HCT116 (cell line): Measurements from ENCODE around the gene TASP1.

ENCODE experiments used
- EGR1 ChIP-seq: IDR thresholded peaks from 2 replicates; pipeline ENCODE4 v1.6.1; 2012; ENCODE audit warnings: low read depth
- ELF1 ChIP-seq: IDR thresholded peaks from 2 replicates; pipeline ENCODE4 v1.6.1; 2012; ENCODE audit warnings: low read depth, borderline replicate concordance
- EZH2 ChIP-seq: fragments of 200-600 bp; sonication (generic); IDR thresholded peaks from 2 replicates; pipeline ENCODE4 v1.6.1; 2017; ENCODE audit warnings: antibody characterized with exemption, mixed run types
- EZH2phosphoT487 ChIP-seq: fragments of 200-600 bp; IDR thresholded peaks from 2 replicates; pipeline ENCODE4 v1.6.1; 2018; ENCODE audit warnings: antibody characterized with exemption, borderline replicate concordance
- POLR2A ChIP-seq: IDR thresholded peaks from 2 replicates; pipeline ENCODE4 v1.7.0; 2011; ENCODE audit warnings: borderline replicate concordance; ENCODE audit not compliant: insufficient read depth, insufficient read length; ENCODE audit errors: extremely low read depth
- POLR2AphosphoS5 ChIP-seq: IDR thresholded peaks from 2 replicates; pipeline ENCODE4 v1.6.1; 2011; ENCODE audit warnings: mild to moderate bottlenecking, low read depth, low read length, moderate library complexity
- RAD21 ChIP-seq: IDR thresholded peaks from 2 replicates; pipeline ENCODE4 v1.6.1; 2012; ENCODE audit warnings: low read depth, mild to moderate bottlenecking
- SRF ChIP-seq: IDR thresholded peaks from 2 replicates; pipeline ENCODE4 v1.6.1; 2012; ENCODE audit warnings: low read depth
- ZFX ChIP-seq: fragments of 450-650 bp; IDR thresholded peaks from 2 replicates; pipeline ENCODE4 v1.6.1; 2017
- ZNF274 ChIP-seq: fragments of 200-500 bp; sonication (Bioruptor generic); IDR thresholded peaks from 2 replicates; pipeline ENCODE4 v1.6.1; 2014; ENCODE audit warnings: mild to moderate bottlenecking, low read depth, low read length, inconsistent platforms
- TF ChIP-seq, protein P1 (sequence below), 3 experiments: fragments of 200-600 bp in 1 of 3; sonication (generic) in 1 of 3; IDR thresholded peaks in 2 of 3; conservative IDR thresholded peaks in 1 of 3; 2 replicates each; pipeline ENCODE4 v1.5.1; 2012 to 2017; ENCODE audit warnings: low read depth in 2 of 3, low read length in 2 of 3, antibody characterized with exemption in 1 of 3, borderline replicate concordance in 1 of 3, control low read depth in 1 of 3, mild to moderate bottlenecking in 1 of 3, mixed read lengths in 1 of 3, mixed run types in 1 of 3, moderate library complexity in 1 of 3; ENCODE audit not compliant: insufficient read depth in 1 of 3
- TF ChIP-seq, protein P2 (sequence below): IDR thresholded peaks from 2 replicates; pipeline ENCODE4 v1.6.1; 2012
- TF ChIP-seq, protein P3 (sequence below): IDR thresholded peaks from 2 replicates; pipeline ENCODE4 v1.6.1; 2011; ENCODE audit warnings: mild to moderate bottlenecking, low read length, moderate library complexity; ENCODE audit not compliant: insufficient replicate concordance; ENCODE audit errors: extremely low read depth
- TF ChIP-seq, protein P4 (sequence below): IDR thresholded peaks from 2 replicates; pipeline ENCODE4 v1.6.1; 2012; ENCODE audit warnings: low read depth

DNA sequence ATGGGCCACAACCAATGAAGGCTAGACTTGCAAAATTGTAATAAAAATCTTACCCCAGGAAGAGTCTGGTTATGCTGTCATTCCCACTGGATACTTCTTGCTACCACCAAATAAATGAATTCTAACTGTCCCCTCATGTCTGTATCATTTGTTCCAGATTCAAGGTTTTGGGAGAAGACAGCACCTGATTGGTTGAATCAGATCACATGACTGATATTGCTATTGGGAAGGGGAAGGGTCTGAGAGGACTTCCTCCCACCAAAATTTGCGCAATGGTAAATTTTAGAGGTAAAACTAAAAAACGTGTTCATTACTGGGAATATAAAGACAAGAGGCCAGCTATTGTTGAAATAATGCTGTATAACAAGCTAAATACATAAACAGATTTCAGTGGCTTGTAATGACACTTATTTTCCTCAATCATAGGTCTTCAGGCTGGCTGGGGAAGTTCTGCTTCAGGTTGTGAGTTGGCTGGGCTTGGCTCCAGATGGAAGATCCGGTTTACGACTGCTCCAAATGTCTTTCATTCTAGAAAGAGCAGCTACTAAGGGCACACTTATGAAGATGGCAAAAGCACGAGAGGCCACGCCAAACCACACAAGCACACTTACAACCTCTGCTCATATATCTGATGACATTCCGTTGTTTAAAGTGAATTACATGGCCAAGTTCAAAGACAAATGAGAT lies 27.1 kb upstream of the TASP1 start:
- TF ChIP-seq, protein P1, sequence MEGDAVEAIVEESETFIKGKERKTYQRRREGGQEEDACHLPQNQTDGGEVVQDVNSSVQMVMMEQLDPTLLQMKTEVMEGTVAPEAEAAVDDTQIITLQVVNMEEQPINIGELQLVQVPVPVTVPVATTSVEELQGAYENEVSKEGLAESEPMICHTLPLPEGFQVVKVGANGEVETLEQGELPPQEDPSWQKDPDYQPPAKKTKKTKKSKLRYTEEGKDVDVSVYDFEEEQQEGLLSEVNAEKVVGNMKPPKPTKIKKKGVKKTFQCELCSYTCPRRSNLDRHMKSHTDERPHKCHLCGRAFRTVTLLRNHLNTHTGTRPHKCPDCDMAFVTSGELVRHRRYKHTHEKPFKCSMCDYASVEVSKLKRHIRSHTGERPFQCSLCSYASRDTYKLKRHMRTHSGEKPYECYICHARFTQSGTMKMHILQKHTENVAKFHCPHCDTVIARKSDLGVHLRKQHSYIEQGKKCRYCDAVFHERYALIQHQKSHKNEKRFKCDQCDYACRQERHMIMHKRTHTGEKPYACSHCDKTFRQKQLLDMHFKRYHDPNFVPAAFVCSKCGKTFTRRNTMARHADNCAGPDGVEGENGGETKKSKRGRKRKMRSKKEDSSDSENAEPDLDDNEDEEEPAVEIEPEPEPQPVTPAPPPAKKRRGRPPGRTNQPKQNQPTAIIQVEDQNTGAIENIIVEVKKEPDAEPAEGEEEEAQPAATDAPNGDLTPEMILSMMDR (IDR thresholded peaks at IDR 0.05 in 2 of 3, conservative IDR thresholded peaks at IDR 0.05 in 1 of 3; ENCODE audit: borderline replicate concordance in 1 of 3, insufficient read depth in 1 of 3, low read depth in 2 of 3, low read length in 2 of 3): no peak
- TF ChIP-seq ZNF274 (no peak), EZH2 (no peak), EZH2phosphoT487 (no peak), ELF1 (no peak), POLR2A (no peak), SRF (no peak), ZFX (no peak), EGR1 (no peak), RAD21 (no peak), POLR2AphosphoS5 (no peak)
- TF ChIP-seq, protein P2, sequence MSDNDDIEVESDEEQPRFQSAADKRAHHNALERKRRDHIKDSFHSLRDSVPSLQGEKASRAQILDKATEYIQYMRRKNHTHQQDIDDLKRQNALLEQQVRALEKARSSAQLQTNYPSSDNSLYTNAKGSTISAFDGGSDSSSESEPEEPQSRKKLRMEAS: no peak
- TF ChIP-seq, protein P3, sequence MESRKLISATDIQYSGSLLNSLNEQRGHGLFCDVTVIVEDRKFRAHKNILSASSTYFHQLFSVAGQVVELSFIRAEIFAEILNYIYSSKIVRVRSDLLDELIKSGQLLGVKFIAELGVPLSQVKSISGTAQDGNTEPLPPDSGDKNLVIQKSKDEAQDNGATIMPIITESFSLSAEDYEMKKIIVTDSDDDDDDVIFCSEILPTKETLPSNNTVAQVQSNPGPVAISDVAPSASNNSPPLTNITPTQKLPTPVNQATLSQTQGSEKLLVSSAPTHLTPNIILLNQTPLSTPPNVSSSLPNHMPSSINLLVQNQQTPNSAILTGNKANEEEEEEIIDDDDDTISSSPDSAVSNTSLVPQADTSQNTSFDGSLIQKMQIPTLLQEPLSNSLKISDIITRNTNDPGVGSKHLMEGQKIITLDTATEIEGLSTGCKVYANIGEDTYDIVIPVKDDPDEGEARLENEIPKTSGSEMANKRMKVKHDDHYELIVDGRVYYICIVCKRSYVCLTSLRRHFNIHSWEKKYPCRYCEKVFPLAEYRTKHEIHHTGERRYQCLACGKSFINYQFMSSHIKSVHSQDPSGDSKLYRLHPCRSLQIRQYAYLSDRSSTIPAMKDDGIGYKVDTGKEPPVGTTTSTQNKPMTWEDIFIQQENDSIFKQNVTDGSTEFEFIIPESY: no peak
- TF ChIP-seq, protein P4, sequence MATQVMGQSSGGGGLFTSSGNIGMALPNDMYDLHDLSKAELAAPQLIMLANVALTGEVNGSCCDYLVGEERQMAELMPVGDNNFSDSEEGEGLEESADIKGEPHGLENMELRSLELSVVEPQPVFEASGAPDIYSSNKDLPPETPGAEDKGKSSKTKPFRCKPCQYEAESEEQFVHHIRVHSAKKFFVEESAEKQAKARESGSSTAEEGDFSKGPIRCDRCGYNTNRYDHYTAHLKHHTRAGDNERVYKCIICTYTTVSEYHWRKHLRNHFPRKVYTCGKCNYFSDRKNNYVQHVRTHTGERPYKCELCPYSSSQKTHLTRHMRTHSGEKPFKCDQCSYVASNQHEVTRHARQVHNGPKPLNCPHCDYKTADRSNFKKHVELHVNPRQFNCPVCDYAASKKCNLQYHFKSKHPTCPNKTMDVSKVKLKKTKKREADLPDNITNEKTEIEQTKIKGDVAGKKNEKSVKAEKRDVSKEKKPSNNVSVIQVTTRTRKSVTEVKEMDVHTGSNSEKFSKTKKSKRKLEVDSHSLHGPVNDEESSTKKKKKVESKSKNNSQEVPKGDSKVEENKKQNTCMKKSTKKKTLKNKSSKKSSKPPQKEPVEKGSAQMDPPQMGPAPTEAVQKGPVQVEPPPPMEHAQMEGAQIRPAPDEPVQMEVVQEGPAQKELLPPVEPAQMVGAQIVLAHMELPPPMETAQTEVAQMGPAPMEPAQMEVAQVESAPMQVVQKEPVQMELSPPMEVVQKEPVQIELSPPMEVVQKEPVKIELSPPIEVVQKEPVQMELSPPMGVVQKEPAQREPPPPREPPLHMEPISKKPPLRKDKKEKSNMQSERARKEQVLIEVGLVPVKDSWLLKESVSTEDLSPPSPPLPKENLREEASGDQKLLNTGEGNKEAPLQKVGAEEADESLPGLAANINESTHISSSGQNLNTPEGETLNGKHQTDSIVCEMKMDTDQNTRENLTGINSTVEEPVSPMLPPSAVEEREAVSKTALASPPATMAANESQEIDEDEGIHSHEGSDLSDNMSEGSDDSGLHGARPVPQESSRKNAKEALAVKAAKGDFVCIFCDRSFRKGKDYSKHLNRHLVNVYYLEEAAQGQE: no peak
